Stimulated activated CD4-positive, alpha-beta T cell treated with anti-CD3 and anti-CD28 coated beads, Interleukin-4, amount 100 ng/mL, for 24 hours (primary cell): ENCODE data around the gene ILK.

ENCODE experiments used
- DNase-seq: peaks from one replicate; pipeline ENCODE4 v3.0.0-alpha.2; 2020

The ILK gene

DNA sequence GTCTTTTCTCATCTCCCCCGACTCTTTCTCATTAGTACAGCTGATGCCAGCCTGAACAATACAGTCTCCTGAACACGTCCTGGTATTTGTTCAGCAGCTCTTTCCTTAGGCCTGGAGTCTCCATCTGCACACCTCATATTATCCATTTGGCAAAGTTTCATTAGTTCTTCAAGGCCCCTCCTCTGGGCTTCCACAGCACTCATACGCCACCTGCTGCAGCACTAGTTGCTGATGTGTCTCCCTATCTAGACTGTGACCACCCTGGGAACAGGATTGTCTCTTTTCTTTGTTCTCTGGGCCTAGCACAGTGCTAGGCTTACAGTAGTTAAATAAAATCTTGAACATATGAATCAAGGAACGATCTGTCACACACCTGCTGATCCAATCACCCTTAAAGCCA lies 34.9 kb downstream of the ILK start:
- no peak for DNase-seq

DNA sequence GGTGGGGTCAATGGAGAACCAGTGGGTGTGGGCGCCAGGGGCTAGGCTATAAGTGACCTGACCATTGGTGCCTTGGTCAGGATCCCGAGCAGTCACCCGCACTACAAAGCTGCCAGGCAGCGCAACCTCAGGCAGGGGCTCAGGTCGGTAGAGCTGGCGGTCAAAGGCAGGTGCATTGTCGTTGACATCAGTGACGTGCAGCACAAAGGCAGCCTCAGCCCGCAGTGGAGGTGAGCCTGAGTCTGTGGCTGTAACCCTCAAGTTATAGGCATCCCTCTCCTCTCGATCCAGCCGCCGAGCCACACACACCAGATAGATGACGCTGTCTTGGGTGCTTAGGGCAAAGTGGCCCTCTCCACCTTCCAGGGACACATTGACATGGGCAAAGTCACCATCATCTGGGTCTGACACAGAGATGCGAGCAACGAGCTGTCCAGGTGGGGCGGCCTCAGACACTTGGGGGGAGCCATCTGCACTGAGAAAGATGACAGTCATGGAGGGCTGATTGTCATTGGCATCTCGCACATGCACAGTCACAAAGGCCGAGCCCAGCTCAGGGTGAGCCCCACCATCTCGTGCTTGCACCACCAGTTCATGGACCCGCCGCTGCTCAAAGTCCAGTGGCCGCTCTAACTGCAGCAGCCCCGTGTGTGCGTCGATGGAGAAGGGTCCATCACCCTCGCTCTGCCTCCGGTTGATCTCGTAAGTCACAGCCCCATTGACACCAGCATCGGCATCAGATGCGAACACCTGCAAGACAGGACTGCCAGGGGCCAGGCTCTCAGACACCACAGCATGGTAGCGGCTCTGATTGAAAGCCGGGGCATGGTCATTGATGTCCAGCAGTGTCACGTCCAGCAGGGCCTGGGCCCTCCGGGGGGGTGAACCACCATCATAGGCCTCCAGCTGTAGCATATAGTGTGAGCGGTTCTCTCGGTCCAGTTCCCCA lies 36.7 kb downstream of the ILK start:
- DNase-seq, result no peak

DNA sequence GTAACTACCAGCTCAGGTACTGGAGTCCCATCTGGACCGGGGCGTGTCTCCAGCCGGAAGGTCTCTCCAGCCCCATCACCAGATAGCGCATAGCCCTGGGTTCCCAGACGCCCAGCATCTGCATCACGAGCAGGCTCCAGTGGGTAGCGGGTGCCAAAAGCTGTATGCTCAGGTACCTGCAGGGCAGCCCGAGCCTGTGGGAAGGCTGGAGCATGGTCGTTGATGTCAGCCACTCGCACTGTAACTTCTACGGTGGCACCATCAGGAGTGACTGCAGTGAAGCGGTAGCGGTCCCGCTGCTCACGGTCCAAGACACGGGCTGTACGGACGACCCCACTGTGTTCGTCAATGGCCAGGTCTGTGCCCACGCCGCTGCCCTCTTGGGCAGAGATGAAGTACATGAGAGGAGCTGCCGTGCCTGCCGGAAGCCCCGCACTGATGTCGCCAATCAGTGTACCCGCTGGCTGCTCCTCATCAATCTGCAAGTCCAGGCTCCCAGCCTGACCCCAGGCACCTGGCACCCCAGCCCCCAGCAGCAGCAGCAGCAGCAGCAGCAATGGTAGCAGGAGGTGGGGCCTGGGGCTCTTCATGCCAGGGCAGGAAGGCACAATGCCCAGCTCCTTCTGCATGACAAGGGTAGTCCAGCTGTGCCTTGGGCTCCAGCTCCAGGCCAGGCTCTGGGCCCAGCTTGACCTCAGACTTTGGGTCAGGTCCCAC lies 37.6 kb downstream of the ILK start:
- no peak for DNase-seq

DNA sequence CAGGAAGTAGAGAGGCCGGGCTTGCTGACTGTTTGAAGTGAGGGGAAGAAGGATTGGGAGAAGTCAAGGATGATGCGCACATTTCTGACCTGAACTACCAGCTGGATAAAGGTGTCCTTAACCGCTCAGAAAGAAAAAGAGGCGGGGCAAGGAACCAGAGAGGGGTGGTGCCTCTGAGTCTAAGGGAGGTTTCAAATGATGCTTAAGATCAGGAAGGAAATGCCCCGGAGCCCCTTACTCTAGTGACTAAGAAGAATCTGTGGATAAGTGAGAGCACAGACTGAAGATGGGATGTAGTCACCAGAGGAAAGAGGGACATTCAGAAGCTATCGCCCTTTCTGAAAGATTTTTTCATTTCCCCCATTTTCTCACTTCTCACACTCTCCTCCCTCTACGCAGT lies 39.4 kb downstream of the ILK start:
- no peak for DNase-seq

DNA sequence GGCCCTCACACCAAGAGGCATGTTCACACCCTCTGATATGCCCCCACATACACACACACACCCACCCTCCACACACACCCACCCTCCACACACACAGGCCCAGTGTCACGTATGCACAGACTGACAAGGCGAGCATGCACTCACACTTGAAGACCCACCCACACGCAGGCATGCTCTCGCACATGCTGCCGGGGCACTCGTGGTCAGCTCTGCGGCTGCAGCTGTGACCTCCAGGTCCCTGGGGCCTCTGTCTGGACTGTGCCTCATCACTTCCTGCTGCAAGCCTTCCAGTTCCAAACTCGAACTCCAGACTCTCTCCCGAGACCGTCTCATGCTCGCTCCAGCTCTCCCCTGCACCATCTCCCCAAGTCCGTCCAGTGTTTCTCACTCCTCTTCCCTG lies 42.5 kb downstream of the ILK start:
- DNase-seq, result no peak

DNA sequence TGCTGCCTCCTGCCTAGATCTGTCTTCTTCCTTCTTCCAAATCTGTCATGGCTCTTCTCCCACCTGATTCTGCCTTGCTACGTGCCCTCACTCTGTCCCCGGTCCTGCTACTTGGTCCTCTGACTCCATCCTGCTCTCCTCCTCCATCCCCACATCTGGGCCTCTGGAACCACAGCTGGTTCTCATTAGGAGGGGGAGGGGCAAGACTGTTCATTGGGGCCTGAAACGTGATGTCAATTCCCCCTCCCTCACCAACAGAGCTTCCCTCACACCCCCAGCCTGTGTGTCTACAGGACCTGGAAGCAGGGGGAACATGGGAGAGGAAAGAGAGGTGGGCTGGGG lies 43.0 kb downstream of the ILK start:
- no peak for DNase-seq

DNA sequence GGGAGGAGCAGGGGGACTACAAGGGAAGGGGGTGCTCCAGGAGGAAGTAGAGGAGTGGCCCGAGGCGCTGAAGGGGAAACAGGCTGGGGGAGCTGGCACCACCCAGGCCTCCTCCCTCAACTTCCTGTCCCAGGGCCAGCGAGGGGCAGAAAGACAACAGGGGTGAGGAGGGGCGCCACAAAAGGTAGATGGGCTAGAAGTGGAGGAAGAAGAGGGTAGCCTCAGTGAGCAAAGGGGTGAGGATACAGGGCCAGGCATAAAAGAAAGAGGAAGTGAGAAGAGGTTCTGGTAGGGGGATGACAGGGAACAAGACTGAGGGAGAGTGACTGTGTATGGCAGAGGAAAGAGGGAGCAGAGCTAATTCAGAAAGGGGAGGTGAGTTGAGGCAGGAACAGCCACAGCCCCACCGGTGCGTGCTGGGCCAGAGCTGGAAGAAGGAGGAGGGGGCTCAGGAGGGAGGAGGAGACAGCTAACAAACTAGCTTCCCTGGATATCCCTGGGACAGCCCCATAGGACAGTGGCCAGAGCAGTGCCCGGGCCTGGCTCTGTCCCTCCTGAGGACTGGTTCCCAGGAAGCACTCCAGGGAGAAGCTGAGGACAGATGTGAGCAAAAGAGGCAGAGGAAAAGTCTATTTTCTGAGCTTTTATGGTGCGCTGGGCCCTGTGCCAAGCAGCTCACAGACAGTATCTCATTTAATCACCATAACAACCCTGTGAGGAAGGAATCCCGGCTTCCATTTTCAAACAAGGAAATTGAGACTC lies 43.5 kb downstream of the ILK start:
- peak; percentile 23 for DNase-seq

DNA sequence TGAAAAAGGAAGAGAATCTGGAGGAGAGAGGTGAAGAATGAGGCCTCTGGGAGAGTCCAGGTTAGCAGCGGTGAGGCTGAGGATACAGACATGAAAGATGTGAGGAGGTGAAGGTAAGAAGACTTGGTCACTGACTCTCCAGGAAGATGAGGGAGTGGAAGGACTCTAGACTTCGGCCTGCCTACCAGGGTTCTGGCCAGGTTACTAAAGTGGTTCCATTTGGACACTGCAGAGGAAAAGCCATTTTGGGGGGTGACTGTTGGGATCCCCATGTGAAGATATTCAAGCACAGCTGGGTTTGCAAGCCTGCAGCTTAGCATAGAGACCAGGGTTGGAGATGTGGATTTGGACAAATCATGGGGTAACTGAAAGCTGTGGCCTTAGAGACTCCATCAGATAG lies 44.3 kb downstream of the ILK start:
- no peak for DNase-seq

DNA sequence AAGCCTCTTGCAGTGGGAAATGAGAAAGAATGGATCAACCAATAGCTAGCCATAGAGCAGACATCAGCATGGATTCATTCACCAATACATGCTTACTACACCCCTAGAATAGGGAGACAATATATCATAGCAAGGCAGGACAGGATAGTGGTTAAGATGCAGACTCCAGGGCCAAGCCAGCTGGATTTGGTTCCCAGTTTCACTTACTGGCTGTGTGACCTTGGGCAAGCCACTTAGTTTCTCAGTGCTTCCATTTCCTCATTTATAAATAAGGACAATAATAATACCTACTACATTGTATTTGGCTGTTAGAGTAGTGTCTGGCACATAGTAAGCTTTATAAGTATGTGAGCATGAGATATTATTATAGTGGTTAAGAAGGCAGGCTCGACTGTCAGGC lies 44.9 kb downstream of the ILK start:
- DNase-seq, result no peak

DNA sequence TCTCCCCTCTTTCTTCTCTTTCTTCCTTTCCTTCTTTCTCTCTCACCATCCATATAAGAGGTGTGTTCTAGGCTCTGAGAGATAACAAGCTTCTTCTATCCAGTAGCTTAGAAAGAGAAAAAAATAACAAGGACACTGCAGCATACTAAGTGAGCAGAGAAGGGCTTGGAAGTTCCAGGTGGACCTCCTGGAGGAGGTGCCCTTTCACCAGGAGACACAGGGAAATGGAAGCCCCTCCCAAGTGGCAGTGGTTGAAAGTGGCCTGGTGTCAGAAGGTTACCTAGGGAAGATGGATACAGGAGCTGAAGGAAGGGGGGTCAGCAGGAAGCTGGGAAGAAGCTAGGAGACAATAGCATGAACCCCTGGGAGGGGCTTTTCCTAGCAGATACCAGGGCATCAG lies 46.5 kb downstream of the ILK start:
- DNase-seq, result no peak

DNA sequence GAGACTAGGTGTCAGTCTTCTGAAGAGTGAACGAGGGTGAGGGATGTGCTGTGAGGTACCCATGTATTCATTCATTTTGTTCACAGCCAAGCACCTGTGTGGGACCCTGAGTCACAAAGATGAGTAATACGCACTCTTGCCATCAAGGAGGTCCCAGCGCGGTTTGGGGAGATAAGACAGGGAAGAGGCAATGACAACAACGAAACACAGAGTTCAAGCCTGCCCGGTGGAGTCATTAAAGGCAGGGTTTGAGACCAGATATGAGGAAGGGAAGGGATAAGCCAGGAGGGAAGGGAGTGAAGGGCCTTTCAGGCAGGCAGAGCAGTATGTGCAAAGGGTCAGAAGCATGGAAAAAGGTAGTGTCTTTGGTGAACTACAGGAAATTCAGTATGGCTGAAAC lies 47.4 kb downstream of the ILK start:
- DNase-seq, result peak; percentile 37

DNA sequence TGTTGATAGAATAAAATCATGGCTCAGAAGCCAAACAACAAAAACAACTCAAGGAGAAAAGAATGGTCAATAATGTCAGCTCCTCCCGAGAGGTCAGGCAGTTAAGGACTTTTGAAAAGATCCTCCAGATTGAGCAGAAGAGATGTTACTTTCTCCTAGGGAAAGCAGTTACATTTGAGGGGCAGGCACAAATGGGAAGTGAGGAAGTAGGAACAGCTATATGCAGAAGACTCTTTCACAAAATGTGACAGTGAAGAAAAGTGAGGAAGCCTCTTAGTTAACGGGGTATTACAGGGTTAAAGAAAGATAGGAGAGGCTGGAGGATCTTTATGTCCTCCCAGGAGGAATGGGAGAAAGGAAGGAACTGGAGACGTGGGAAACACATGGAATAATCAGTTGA lies 48.6 kb downstream of the ILK start:
- DNase-seq, result no peak

DNA sequence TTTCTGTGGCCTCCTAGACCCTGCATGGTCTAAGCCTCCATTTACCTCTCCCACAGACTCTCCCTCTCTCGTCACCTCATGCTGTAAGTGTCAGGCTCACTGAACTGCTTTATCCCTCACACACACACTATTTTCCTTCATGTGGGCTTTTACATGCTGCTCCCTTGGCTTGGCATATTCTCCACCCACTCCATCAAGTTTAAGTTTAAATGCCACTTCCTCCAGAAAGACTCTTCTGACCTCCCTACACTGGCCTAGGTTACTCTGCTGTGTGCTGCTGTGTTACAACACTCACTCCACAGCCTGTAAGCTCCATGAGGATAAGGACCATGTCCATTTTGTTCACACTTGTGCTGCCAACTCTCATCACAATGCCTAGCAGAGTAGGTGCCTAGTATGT lies 49.5 kb downstream of the ILK start:
- DNase-seq, result no peak

DNA sequence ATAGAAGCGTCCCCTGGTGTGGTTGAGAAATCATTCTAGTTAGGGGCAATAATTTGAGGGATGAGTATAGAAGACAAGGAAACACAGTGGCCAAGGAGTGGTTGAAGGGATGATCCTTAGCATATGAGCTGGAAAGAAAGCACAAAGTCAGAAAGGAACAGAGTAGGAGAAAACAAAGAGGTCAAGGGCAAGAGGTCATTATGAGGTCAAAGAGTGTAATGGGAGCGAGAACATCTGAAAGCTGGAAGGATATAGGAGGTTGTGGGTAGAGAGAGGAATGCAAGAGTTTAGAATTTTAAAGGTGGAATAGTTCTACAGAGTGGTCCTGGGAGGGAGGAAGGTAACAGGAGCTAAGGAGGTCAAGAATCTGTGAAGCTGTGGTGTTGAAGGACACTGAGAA lies 50.1 kb downstream of the ILK start:
- no peak for DNase-seq

DNA sequence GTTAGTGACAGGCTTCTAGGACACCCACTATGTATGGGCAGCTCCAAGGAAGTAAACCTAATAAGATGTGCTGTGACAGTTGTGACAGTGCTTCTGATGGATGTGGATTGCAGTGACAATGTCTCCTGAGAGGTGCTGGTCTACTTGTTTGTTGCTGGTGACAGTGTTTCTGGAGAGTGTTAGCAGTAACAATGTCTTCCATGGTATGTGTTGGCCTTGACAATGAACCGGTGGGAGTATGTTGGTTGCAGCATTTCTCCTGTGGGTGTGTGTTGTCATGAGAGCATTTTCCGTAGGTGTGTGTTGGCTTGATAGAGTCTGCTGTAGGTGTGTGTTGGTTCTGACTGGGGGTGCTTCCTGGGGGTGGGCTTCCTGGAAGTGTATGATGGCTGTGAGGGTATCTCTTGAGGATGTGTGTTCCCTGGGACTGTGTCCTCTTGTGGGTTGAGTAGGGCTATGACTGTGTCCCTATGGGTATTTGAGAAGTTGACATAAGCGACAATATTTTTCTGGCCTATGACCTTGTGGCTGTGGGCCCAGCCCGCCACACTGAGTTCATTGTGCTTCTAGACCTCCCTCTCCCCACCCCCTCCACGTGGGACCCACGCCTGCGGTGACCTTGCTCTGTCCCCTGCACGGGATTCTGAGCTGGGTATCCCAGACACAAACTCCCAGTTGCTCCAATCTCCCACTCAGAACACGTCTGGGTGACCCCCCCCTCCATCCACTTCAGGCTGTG lies 50.9 kb downstream of the ILK start:
- DNase-seq, result no peak

DNA sequence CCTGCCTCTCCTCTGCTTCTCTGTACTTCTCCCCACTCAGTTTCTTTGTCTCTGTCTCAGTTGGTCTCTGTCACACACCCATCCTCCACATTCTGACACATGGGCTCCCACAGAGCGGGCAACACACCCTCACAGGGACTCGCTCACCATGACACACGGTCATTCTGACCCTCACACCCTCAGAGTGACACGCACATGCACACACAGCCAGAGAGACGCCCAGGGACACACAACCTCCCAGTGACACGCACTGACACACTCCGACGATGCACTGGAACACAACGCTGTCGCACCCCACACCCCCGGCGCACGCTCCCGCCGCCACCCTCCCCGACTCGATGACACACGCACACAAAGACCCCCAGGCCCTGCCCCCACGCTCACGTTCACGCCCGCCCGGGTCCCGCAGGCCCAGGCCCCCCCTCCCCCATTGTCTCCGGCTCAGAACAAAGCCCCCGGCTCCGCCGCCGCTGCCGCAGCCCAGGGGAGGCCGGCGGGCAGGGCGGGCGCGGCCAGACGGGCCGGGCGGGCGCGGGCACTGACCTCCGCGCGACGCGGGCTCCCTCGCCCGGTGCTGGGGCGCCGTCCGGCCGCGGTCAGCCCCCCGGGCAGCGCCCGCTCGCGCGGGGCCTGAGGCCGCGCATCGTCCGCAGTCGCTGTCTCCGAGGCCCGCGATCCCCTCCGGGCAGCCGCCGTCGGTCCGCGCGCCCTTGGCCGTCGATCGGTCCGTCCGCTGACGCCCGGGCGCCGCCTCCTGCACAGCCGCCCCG lies 51.6 kb downstream of the ILK start:
- DNase-seq, result peak; percentile 28

DNA sequence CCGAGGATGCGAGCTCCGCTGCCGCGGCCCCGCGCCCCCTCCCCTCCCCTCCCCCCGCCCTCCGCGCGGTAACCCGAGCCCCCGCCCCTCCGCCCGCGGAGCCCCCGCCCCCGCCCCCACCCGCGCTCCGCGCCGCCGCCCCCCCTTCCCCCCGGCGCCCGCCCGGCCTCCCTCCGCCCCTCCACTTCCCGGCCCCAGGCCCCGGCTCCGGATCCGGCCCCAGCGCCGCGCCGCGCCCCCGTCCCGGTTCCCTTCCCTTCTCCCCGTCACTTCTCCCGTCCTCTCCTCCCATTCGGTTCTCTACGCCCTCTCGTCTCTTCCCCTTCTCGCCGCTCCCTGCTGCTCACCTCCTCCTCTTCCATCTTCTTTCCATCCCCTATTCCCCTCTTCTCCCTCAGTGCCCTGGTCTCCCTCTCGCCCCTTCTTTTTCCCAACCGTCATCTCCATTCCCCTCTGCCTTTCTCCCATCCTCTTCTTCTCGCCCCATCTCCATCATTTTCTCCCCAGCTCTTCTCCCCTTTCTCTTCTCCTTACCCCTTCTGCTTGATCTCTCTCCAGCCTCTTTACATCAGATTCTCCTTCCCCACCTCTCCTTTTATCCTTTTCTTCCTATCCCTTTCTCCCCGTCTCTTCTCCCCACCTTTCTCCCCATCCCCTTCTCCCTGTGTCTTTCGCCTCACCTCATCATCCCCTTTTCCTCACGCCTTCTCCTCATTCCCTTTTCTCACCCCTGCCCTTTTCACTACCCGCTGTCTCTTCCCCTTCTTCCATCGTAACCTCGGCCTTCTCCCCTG lies 52.4 kb downstream of the ILK start, which contains the start of gene DCHS1:
DCHS1 (minus strand) TSS at position 20 of the 794 bp plus-strand sequence. CDS start 14,196 bp downstream, outside the sequence.
- DNase-seq, result no peak

DNA sequence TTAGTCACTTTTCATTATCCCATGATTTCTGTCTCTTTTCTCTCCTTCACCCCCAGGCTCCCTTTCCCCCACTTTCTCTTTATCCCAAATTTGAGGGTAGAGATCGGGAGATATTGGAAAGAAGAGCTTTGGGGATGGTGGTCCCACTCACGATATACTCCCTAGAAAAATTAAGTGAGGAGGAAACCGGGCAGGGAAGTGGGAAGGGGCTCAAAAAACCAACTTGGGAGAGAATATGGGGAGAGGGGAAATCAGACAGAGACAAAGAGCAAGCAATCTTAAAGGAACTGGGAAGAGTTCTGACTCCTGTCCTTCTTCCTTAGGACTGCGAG lies 53.0 kb downstream of the ILK start:
- no peak for DNase-seq

DNA sequence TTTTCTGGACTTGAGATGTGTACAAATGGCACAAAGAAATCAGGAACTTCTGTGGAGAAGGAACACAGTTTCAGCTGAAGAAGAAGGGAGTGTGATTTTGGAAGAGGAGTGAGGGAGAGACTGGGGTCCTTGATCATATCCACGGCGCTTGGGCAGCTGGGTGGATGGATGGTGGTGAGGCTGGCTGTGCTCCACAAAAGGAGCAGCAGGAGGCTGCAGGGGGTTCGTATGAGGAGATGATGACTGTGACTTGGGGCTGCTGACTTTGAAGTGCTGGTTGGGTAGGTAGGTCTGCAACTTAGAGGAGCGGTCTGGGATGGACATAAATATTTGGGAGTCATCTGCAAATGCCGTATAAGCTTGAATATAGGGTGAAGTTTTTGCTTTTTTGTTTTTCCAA lies 53.4 kb downstream of the ILK start:
- DNase-seq, result no peak

DNA sequence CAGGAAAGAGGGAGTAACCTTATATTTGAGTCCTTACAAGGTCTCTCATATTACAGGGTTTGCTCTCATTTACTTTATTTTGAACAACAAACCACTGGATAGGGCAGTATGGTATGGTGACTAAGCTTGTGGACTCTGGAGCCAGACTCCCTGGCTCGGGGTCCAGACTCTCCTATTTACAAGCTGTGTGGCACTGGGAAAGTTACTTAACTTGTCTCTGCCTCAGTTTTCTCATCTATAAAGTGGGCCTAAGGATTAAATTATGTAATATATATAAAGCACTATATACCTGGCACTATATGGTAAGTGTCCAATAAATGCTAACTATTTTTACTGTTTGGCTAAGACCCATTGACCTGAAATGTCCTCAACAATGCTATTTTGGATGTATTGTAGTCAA lies 53.8 kb downstream of the ILK start:
- no peak for DNase-seq

DNA sequence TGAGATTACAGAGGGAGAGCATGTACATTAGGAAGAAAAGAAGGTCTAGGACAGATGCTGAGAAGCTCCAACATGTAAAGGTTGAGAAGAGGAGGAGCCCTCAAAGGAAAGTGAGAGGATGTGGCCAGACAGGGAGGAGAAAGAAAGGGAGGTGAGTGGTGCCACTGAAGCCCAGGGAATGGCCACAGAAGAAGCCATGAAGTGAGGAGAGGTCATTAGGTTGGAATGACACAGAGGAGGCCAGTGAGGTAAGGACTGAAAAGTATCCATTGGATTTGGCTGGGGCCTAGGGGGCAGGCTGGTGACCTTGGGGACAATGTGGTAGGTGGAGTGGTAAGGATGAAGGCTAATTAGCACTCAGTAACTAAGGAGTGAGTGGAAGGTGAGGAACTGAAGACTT lies 55.1 kb downstream of the ILK start:
- no peak for DNase-seq
